HCT116 (cell line): ENCODE results near the gene MGRN1. TPM values are rescaled to one million over a fixed set of nuclear protein-coding genes. Genes with fewer than 3 reads are reported as not detected.

ENCODE experiments used
- ATAC-seq: fragments of 200-7000 bp; cut with Tn5 transposase; 2 replicates; pipeline ENCODE4 v1.9.1; 2020; ENCODE audit warnings: mild to moderate bottlenecking, moderate library complexity
- BruUV-seq: library from RNA; stranded (reverse); fragments of 400-500 nt; replicated peaks from 2 replicates; lab custom pipeline; 2021; lab: Mats Ljungman, UMichigan
- CTCF ChIA-PET: fragments of 300-600 bp; sonication (Branson Sonifier 250); formaldehyde crosslinking; loops from one replicate; lab custom pipeline; 2021; ENCODE audit warnings: antibody characterized with exemption; lab: Charles Lee
- POLR2A ChIA-PET: fragments of 300-600, 350-600 bp; sonication (Branson Sonifier 250); formaldehyde crosslinking; loops from one replicate; lab custom pipeline; 2021; ENCODE audit warnings: antibody characterized with exemption; lab: Charles Lee
- RAD21 ChIA-PET, 2 experiments: fragments of 300-600 bp; sonication (Branson Sonifier 250); formaldehyde crosslinking; loops; one replicate each; lab custom pipeline; 2023; ENCODE audit warnings: low total read pairs in 2 of 2; ENCODE audit not compliant: uncharacterized antibody in 2 of 2, unreplicated experiment in 2 of 2, low non-redundant PET in 1 of 2; lab: Charles Lee
- DNase-seq: peaks from one replicate; pipeline ENCODE4 v3.0.0-alpha.2; 2010; ENCODE audit warnings: low read depth, low spot score
- H2AFZ ChIP-seq: fragments of 200-600 bp; shearing (Covaris generic), sonication (generic); 2 replicates; pipeline ENCODE4 v1.6.1; 2017; ENCODE audit warnings: low read depth, mixed run types, mixed read lengths, antibody characterized with exemption, low read length; ENCODE audit not compliant: poor library complexity, severe bottlenecking
- H3K27ac ChIP-seq: 2 replicates; pipeline ENCODE4 v1.5.1; 2012; ENCODE audit warnings: low read depth, low read length
- H3K27me3 ChIP-seq: fragments of 200-600 bp; sonication (generic); 2 replicates; pipeline ENCODE4 v1.6.1; 2016; ENCODE audit warnings: mixed run types, low read length, mixed read lengths; ENCODE audit not compliant: insufficient read depth
- H3K36me3 ChIP-seq, 2 experiments: fragments of 200-500 bp in 1 of 2; fragments of 200-600 bp in 1 of 2; sonication (Bioruptor generic) in 1 of 2; sonication (generic) in 1 of 2; 2 replicates each; pipeline versions ENCODE4 v1.5.1 to v1.6.1; 2014 to 2016; ENCODE audit warnings: low read length in 2 of 2, inconsistent platforms in 1 of 2, mixed read lengths in 1 of 2, mixed run types in 1 of 2; ENCODE audit not compliant: insufficient read depth in 2 of 2, control insufficient read depth in 1 of 2
- H3K4me1 ChIP-seq, 2 experiments: fragments of 200-600 bp in 1 of 2; sonication (generic) in 1 of 2; 2 replicates each; pipeline versions ENCODE4 v1.5.1 to v1.6.1; 2012 to 2017; ENCODE audit warnings: low read length in 2 of 2, inconsistent platforms in 1 of 2, mild to moderate bottlenecking in 1 of 2, mixed read lengths in 1 of 2, mixed run types in 1 of 2, moderate library complexity in 1 of 2; ENCODE audit not compliant: insufficient read depth in 2 of 2, control insufficient read depth in 1 of 2
- H3K4me2 ChIP-seq: fragments of 200-600 bp; sonication (generic); 2 replicates; pipeline ENCODE4 v1.6.1; 2017; ENCODE audit warnings: mixed run types, low read length, mixed read lengths
- H3K4me3 ChIP-seq, 2 experiments: fragments of 200-600 bp in 1 of 2; sonication (generic) in 1 of 2; replicated peaks in 1 of 2; 2 replicates each; pipeline ENCODE4 v1.5.1; 2011 to 2016; ENCODE audit warnings: low read length in 2 of 2, control low read depth in 1 of 2, low read depth in 1 of 2, mild to moderate bottlenecking in 1 of 2, mixed read lengths in 1 of 2, mixed run types in 1 of 2
- H3K79me2 ChIP-seq: fragments of 200-600 bp; sonication (generic); 2 replicates; pipeline ENCODE4 v1.6.1; 2017; ENCODE audit warnings: mild to moderate bottlenecking, mixed run types, low read length, moderate library complexity, mixed read lengths; ENCODE audit not compliant: insufficient read depth
- H3K9ac ChIP-seq: fragments of 200-600 bp; sonication (generic); 2 replicates; pipeline ENCODE4 v1.6.1; 2016; ENCODE audit warnings: low read length, mixed read lengths
- H3K9me2 ChIP-seq: fragments of 200-600 bp; sonication (generic), shearing (Covaris generic); 2 replicates; pipeline ENCODE4 v1.6.1; 2017; ENCODE audit warnings: mixed run types, mild to moderate bottlenecking, moderate library complexity; ENCODE audit not compliant: insufficient read depth
- H3K9me3 ChIP-seq, 2 experiments: fragments of 200-500 bp in 1 of 2; fragments of 200-600 bp in 1 of 2; sonication (Bioruptor generic) in 1 of 2; sonication (generic) in 1 of 2; 2 replicates each; pipeline ENCODE4 v1.6.1; 2014 to 2017; ENCODE audit warnings: low read length in 2 of 2, mixed read lengths in 2 of 2, inconsistent platforms in 1 of 2, low read depth in 1 of 2, mild to moderate bottlenecking in 1 of 2, mixed run types in 1 of 2, moderate library complexity in 1 of 2; ENCODE audit not compliant: control insufficient read depth in 1 of 2, insufficient read depth in 1 of 2
- H4K20me1 ChIP-seq: fragments of 200-600 bp; sonication (generic), shearing (Covaris generic); 2 replicates; pipeline ENCODE4 v1.6.1; 2017; ENCODE audit warnings: mixed run types, mild to moderate bottlenecking, moderate library complexity; ENCODE audit not compliant: insufficient read depth
- CBX3 ChIP-seq: IDR thresholded peaks from 2 replicates; pipeline ENCODE4 v1.6.1; 2012; ENCODE audit warnings: low read depth
- EGR1 ChIP-seq: IDR thresholded peaks from 2 replicates; pipeline ENCODE4 v1.6.1; 2012; ENCODE audit warnings: low read depth
- ELF1 ChIP-seq: IDR thresholded peaks from 2 replicates; pipeline ENCODE4 v1.6.1; 2012; ENCODE audit warnings: low read depth, borderline replicate concordance
- EZH2phosphoT487 ChIP-seq: fragments of 200-600 bp; IDR thresholded peaks from 2 replicates; pipeline ENCODE4 v1.6.1; 2018; ENCODE audit warnings: antibody characterized with exemption, borderline replicate concordance
- MAX ChIP-seq: IDR thresholded peaks from 2 replicates; pipeline ENCODE4 v1.6.1; 2012
- SRF ChIP-seq: IDR thresholded peaks from 2 replicates; pipeline ENCODE4 v1.6.1; 2012; ENCODE audit warnings: low read depth
- YY1 ChIP-seq: IDR thresholded peaks from 2 replicates; pipeline ENCODE4 v1.6.1; 2011; ENCODE audit warnings: low read length, low read depth, moderate library complexity, mild to moderate bottlenecking; ENCODE audit not compliant: insufficient replicate concordance; ENCODE audit errors: extremely low read depth
- ZBTB33 ChIP-seq: IDR thresholded peaks from 2 replicates; pipeline ENCODE4 v1.6.1; 2011; ENCODE audit warnings: mild to moderate bottlenecking, low read length, moderate library complexity; ENCODE audit not compliant: insufficient replicate concordance; ENCODE audit errors: extremely low read depth
- ZFX ChIP-seq: fragments of 450-650 bp; IDR thresholded peaks from 2 replicates; pipeline ENCODE4 v1.6.1; 2017
- ZNF274 ChIP-seq: fragments of 200-500 bp; sonication (Bioruptor generic); IDR thresholded peaks from 2 replicates; pipeline ENCODE4 v1.6.1; 2014; ENCODE audit warnings: mild to moderate bottlenecking, low read depth, low read length, inconsistent platforms
- intact Hi-C: fragments of 100-400 bp; cut with micrococcal nuclease; formaldehyde crosslinking; loops from 2 replicates; pipeline ENCODE4 v1.10.0; 2022
- total RNA-seq: library from RNA; stranded (reverse); gene quantifications from one replicate; pipeline ENCODE4 v1.2.1, GENCODE V29; 2021; ENCODE audit not compliant: unreplicated experiment

The MGRN1 gene
- total RNA-seq, 1 experiment from 2014 or later: 50.6 TPM

- no peaks in the 10 kb centered on the region for H3K27me3 ChIP-seq
- ChIA-PET CTCF (no interaction called here), POLR2A (no interaction called here), RAD21 (no interaction called here)
- no peak overlapping the region for H3K4me3 ChIP-seq
- H3K4me1 ChIP-seq: no peaks in the 10 kb centered on the region
- peaks cover 11% of the 10 kb centered on the region for H3K79me2 ChIP-seq
- H3K36me3 ChIP-seq: peaks cover 0 to 12% of the 10 kb centered on the region in 2 experiments; a peak in 3 of 4 replicates
- no peaks in the 10 kb centered on the region for H3K9me3 ChIP-seq
- no peak overlapping the region for H3K9ac ChIP-seq
- no peaks in the 10 kb centered on the region for H3K9me2 ChIP-seq
- ATAC-seq: no peak
- no peak for DNase-seq
- no TSS peak for BruUV-seq
- no peak overlapping the region for H2AFZ ChIP-seq
- no peaks in the 10 kb centered on the region for H4K20me1 ChIP-seq
- no peak for TF ChIP-seq ELF1
- TF ChIP-seq CBX3: no peak
- no peak for TF ChIP-seq SRF
- TF ChIP-seq ZFX: no peak
- TF ChIP-seq, all 23 proteins: peak for 0
- intact Hi-C loops: no loop called here
- no peak overlapping the region for H3K4me2 ChIP-seq
- no peak overlapping the region for H3K27ac ChIP-seq
Observed at GRCh38 chr16:4606354-4606753, 18.3 kb upstream of the MGRN1 start.

GRCh38 chr16:4607841-4608703, 16.6 kb upstream of the MGRN1 start:
- RAD21 ChIA-PET: no interaction called here
- Histone ChIP-seq H3K36me3 (peaks cover 0 to 12% of the 10 kb centered on the region in 2 experiments; a peak in 3 of 4 replicates), H3K27me3 (no peaks in the 10 kb centered on the region), H2AFZ (no peak overlapping the region), H3K9ac (no peak overlapping the region), H3K4me2 (no peak overlapping the region), H3K9me3 (no peaks in the 10 kb centered on the region), H3K4me1 (peaks cover 7% of the 10 kb centered on the region in 2 experiments), H3K4me3 (no peak overlapping the region), H3K27ac (no peak overlapping the region), H4K20me1 (no peaks in the 10 kb centered on the region), H3K79me2 (peaks cover 27% of the 10 kb centered on the region), H3K9me2 (no peaks in the 10 kb centered on the region)
- BruUV-seq: no TSS peak
- CTCF ChIA-PET: no interaction called here
- ATAC-seq (no peak), DNase-seq (no peak)
- POLR2A ChIA-PET: no interaction called here
- intact Hi-C loops: no loop called here
- no peak for TF ChIP-seq ZFX
- no peak for TF ChIP-seq CBX3
- TF ChIP-seq EGR1: no peak
- no peak for TF ChIP-seq YY1
- no peak for TF ChIP-seq ZBTB33
- TF ChIP-seq EZH2phosphoT487: no peak
- TF ChIP-seq ZNF274: no peak
- TF ChIP-seq MAX: no peak
